ENCODE data around the gene SGMS2.
"Not testable (repeated sequence)": the region's sequence is repeated elsewhere in the genome, so short reads cannot be mapped to it uniquely, and the experiment has no call there.

Gene SGMS2

DNA sequence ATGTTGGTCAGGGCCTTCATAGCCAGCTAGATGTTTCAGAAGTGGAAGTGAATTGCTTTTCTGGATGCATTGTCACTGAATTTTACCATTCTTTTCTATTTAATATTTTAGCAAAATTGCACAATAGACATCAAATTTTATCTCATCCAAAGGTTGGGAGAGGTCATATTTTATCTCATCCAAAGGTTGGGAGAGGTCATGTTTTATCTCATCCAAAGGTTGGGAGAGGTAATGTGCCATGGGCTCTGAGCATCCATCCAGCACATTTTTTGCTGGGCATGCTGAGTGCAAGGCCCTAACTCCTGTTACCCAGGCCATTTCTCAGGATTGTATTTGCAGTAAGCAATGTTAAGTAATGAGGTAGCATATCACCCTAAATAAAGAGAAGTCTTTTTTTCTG, 91.9 kb downstream of the SGMS2 start:
- no peak for DNase-seq

DNA sequence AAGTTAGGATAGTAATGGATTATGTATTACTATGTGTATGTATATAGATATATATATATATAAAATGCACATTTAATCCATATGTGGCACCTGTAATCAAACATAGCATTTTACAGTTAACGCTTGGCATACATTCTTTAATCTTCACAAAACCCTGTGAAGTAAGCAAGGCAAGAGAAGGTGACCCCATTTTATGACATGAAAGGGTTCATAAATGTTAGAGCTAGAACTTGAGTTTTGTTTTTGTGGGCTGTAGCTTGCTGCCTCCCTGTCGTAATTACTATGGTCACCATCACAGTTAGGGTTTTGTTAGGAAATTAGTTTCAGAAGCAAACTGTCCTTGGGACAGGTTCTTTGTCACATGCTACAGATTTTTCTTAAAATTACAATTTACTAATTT, 92.8 kb downstream of the SGMS2 start:
- no peak for DNase-seq

DNA sequence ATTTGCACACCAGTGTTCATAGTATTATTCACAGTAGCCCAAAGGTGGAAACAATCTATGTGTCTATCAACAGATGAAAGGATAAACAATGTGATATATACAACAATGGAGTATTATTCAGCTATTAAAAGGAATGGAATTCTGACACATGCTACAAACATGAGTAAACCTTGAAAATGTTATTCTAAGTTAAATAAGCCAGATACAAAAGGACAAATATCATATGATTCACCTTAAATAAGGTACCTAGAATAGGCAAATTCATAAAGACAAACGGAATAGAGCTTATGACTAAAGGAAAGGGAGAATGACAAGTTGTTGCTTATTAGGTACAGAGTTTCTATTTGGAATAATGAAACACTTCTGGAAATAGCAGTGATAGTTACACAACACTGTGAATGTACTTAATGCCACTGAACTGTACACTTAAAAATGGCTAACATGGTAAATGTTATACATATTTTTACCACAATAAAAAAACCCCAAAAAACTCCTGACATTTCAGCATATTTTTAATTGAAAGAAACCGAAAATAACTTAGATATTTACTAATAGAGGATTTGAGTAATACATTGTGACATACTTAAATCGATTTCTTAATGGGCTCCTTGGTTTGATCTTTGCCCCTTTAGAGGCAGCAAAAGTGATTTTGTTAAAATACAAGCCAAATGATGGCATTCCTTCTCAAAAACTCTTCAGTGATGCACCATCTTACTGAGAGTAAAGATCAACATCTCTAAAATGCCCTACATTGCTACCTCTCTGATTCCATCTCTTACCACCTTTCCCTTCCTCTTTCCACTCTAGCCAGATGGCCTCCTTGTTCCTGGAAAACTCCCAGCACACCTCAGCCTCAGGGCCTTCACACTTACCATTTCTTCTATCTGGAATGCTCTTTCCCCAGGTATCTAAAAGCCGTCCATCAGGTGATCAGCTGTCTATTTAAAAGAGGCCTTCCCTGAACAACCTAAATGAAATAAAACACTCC, 98.0 kb downstream of the SGMS2 start:
- DNase-seq: no peak

DNA sequence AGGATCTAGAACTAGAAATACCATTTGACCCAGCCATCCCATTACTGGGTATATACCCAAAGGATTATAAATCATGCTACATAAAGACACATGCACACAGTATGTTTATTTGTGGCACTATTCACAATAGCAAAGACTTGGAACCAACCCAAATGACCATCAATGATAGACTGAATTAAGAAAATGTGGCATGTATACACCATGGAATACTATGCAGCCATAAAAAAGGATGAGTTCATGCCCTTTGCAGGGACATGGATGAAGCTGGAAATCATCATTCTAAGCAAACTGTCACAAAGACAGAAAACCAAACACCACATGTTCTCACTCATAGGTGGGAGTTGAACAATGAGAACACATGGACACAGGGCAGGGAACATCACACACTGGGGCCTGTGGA, 101.0 kb downstream of the SGMS2 start:
- DNase-seq: not testable (repeated sequence)

DNA sequence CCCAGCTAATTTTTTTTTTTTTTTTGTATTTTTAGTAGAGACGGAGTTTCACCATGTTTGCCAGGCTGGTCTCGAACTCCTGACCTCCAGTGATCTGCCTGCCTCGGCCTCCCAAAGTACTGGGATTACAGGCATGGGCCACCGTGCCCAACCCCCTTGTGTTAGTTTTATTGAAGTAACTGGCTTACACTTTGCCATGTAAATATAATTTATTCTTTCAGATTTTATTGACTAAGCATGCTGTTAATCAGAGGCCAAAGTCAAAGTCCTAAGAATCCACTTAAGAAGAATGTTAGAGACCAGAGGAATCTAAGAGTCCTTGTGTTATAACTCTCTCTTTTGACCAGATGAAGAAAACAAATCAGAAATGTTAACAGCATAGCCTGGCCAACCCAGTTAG, 102.1 kb downstream of the SGMS2 start:
- DNase-seq: not testable (repeated sequence)

DNA sequence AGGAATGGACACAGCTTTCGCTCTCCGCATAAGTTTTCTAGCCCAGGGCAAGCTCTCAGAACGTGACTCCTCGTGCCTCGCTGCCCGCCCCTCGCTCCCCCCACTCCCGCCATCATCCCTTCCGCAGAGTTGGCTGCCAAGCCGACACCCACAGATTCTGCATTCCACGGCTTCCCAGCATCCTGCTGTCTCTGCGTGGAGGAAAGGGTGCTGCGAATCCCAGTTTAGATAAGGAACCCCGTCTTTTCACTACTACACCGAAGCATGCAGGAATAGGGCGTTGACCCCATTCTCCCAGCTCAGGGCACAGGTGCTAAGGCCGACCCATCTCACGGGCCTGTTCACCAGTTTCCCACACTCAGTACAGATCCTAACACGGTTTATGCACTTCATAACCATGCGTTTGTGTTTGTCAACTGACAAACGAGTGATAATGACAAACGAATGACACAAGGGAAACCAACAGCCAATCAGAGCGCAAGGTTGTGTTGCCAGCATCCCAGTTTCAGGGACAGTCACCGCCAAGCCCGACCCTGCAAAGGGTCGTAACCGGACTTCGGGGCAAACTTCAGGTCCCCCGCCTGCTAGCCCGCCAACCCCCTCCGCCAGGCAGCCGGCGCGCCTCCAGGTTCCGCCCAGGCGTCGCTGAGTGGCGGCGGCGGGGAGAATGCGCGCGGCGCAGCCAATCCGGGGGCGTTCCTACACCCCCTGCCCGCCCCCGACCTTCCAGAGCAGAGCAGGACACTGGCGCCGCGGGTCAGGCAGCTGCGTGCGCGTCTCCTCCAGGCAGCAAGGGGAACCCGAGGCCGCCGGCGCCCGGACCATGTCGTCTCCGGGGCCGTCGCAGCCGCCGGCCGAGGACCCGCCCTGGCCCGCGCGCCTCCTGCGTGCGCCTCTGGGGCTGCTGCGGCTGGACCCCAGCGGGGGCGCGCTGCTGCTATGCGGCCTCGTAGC, 106.4 kb downstream of the SGMS2 start, which contains the start of gene CYP2U1:
Gene CYP2U1 (plus strand): TSS at position 729 of the 954 bp plus-strand sequence. CDS start 95 bp downstream, at position 824.
- DNase-seq: peak; percentile 13 to 74

DNA sequence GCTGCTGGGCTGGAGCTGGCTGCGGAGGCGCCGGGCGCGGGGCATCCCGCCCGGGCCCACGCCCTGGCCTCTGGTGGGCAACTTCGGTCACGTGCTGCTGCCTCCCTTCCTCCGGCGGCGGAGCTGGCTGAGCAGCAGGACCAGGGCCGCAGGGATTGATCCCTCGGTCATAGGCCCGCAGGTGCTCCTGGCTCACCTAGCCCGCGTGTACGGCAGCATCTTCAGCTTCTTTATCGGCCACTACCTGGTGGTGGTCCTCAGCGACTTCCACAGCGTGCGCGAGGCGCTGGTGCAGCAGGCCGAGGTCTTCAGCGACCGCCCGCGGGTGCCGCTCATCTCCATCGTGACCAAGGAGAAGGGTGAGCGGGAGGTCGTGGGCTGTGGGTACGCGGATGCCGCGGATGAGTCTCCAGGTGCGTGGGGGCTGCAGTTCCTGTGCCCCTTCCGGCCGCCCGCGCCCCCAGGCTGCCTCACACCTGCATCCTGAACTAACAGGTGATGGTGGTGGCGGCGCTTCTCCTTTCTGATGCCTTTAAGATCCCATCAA, 107.1 kb downstream of the SGMS2 start:
- DNase-seq: no peak

DNA sequence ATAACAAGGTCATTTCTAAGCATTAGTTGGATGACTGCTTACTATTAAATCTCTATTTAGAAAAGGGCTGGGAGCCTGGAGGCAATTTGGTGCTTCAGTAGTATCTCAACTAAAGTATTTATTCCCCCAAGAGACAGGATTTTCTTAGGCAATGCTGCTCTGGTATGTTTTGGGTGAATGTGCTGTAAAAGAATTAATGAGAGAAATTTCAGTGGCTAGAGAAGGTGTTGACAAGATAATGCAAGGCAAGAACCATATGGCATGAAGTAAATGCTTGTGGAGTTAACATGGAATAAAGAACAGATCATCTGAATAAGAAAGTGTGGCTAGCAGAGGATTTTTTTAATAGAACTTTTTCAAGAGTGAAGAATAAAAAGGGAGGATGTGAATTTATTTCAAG, 110.5 kb downstream of the SGMS2 start:
- no peak for DNase-seq

DNA sequence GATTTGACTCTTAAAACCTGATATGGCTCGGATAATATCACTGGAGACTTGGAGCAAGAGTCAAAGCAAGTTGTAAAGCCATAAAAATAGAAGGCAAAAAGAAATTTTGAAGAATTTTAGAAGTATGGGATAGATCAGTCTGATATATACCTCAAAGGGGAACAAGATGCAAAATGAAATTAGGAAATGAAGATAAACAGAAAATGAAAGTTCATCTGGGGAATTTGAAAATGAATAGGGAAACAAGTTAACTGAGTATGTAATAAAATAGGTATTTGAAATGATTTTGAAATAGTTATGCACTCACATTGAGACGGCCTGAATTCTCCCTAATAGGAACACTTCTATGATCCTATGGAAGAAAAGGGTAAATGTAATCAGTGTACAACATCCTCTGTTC, 112.3 kb downstream of the SGMS2 start:
- DNase-seq: no peak

DNA sequence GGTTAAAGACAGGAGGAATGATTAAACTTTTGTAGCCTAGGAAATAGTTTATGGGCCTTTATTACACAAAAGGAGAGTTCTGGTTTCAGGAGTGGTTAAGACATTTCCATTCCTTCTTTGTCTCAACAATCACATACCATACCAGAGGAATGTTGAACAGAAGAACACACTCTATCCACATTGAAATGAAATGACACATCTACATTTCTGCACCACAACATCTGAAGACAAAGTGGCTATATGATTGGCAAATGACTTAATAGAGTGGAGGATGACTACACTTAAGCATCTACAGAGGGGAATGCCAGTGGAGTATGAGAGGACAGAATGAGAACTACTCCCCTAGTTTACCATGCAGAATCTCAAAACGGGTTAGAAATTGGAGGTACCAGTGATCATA, 114.6 kb downstream of the SGMS2 start:
- no peak for DNase-seq

DNA sequence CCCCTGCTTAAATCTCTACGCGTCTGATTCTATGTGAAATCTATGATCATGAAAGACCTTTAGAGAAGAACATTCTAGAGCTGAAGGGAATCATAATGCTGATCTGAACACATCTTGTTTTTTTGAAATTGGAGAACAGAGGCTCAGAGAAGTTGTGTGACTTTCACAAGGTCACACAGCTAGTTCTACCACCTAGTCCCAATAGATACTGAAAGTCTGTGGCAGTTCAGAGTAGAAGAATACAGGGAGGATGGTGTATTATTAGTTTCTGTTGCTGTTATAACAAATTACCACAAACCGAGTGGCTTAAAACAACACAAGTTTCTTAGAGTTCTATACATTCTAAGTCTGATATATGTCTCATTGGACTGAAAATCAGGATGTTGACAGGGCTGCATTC, 121.1 kb downstream of the SGMS2 start:
- no peak for DNase-seq

DNA sequence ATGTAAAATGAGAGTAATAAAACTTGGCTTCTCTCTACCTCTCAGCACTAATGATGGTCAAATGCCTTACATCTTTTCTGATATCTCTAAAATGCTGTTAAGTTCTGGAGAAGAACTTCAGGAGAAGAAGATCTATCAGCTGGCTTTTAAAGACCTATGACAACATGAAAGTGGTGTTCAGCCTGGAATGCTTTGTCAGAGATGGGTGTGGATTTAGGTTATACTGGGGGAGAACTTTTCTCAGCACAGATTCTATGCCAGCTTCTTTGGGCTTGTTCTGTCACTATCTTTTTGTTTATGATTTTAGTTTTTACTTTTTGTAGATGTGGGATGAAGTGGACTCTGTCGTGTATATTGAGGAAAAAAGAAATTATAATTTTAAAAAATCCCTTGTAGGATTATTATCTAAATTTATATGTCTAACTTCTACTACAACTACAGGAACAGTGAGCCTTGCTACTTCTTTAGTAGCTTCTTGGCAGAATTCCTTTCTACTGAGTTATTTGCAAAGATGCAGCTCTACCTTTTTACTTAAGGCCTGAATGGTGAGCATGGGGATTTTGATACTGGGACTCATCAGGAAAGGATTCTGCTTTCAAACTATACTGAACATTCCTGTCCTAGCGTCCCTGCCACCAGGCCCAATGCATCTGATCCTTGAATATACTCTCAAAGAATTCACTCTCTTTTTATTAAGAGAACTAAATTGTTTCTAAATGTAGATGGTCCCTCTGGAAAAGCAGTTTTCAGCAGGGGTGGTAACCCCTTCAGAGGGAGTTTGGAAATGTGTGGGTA, 126.2 kb downstream of the SGMS2 start:
- no peak for DNase-seq

DNA sequence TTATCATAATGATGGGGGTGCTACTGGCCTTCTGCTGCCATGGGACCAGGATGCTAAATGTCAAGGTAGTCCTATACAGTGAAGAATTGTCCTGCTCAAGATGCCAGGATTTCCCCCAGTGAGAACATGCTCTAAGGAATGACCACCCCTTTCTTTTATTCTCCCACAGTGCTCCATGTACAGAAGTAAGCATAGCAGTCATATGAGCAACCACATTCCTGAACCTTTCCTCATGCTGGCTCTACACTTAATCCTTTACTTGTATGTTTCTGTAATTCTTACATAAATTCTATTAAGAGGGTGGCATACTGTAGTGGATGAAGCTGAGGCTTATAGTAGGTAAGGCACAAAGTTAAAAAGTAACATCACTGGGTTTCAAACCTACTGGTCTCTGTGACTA, 126.8 kb downstream of the SGMS2 start:
- DNase-seq: no peak

DNA sequence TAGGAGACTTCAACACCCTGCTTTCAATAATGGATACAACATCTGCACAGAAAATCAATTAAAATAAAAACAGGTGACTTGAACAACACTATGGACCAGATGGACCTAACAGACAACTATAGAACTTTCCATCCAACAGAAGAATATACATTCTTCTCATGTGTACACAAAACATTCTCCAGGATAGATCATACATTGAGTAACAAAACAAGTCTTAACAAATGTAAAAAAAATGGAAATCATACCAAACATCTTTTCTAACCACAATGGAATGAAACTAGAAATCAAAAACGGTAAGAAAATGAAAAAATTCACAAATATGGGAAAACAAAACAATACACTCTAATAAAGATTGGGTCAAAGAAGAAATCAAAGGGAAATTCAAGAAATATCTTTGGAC, 131.3 kb downstream of the SGMS2 start:
- no peak for DNase-seq
